Stimulated activated CD8-positive, alpha-beta memory T cell treated with anti-CD3 and anti-CD28 coated beads, Interleukin-15, amount 100 ng/mL, for 48 hours (primary cell): ENCODE results near the gene OGFOD3.

Experiments
- DNase-seq, 2 donors: peaks; one replicate each; pipeline ENCODE4 v3.0.0-alpha.2; 2020; ENCODE audit warnings: low read depth in 2 of 2

The OGFOD3 gene

DNA sequence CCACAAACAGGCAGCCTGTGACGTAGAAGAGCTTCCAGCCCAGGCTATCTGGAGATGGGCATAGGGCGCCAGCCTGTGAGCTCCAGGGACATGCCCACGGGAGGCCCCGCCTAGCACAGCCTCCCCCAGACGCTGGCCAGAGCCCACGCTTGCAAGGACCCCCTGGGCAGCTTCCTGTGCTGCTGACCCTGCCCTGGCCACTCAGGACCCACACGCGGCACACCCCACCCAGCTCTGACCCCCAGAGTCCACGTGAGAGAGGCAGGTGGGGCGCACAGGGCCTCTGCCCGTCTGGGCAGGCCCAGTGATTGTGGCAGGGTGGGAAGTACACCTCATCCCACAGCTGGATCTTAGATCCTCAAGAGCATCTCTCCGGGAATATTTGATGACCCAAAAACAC is 28.3 kb upstream of the OGFOD3 start:
- no peak for DNase-seq

- DNase-seq = no peak
Observed at GRCh38 chr17:82446124-82446523, 27.7 kb upstream of the OGFOD3 start.

- peak in 1 of 2 donors; percentile 38 for DNase-seq
Observed at GRCh38 chr17:82445542-82445941, 27.2 kb upstream of the OGFOD3 start.

DNA sequence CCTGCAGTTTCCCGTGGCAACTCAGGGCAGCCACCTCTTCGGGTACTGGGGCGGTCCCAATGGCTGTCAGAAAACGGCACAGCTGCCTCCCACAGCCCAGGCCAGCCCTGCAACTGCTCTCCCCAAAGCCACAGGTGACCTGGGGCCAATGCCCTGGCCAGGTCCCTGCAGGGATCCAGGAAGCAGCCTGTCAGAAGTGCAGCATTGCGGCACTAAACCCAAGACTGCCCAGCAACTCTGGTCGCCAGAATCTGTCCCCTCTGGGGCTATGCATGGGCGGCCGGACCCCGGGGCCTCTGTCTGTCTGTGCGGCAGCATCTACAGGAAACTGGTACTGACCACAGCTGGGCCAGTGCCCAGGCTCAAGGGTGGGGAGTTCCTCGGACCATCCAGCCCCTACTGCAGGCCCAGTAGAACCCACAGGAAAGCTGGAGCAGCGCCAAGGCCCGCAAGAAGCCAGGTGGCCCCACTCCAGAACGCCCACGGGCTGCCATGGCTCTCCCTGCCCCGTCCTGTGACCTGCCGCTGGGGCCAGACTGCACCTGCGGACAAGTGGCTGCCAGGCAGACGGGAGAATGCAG is 26.6 kb upstream of the OGFOD3 start:
- DNase-seq = no peak

- no peak for DNase-seq
Observed at GRCh38 chr17:82444284-82444893, 26.0 kb upstream of the OGFOD3 start.

- no peak for DNase-seq
Observed at GRCh38 chr17:82443465-82444283, 25.3 kb upstream of the OGFOD3 start.

DNA sequence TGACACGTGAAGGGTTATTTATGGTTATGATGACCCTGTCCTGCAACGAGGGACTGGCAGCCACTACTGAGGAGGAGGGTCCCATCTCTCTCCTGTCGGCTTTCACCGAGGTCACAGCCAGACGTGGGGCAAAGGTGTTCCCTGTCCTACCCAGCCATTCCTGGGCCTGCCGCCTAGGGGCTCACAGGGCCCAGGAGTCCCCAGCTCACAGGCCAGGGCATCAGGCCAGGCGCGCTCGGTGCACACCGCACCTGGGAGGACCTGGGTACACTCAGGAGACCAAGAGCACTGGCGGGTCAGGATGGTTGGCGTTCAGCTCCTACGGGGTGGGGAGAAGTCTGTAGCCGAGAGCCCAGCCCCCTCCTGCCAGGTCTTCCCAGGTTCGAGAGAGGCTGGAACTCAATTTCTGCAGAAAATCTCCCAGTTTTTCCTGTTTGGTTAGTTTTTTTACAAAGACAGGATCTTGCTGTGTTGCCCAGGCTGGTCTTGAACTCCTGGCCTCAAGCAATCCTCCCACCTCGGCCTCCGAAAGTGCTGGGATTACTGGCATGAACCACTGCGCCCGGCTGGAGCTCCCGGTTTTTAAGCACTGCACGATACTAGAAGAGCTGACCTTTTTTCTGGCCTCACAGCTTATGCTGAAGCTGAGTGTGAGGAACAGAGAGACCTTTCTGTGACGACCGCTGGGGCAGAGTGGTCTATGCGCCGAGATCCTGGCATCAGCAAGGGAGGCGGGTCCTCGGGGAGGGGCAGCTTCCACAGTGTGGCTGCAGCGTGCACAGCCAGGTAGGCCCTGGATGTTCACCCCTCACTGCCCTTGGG is 24.5 kb upstream of the OGFOD3 start:
- no peak for DNase-seq

DNA sequence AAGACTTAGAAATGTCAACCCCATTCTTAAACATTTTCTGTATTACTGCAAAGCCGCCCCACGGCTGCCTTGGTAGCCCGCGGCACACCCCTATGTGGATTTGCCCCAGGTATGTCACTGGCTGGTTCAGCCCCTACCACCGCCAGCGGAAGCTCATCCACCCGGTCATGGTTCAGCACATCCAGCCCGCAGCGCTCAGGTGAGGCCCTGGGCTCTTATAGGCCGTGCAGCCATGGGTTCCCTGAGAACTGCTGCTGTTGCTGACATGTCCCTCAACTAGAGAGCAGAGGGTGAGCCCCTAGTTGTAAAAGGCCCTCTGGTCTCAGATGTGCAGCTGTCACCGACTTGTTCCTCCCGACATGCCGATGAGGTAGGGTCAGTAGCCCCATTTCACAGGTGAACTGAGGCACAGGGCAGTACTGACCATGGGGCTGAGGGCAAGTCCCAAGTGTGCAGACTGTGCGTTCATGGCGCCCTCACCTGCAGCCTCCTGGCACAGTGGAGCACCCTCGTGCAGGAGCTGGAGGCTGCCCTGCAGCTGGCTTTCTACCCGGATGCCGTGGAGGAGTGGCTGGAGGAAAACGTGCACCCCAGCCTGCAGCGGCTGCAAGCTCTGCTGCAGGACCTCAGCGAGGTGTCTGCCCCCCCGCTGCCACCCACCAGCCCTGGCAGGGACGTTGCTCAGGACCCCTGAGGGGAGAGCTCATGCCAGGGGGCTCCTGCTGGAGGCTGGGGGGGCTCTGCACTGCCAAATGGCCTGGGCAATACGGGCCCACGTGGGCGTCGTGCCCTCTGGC is 23.5 kb upstream of the OGFOD3 start:
- no peak for DNase-seq

DNA sequence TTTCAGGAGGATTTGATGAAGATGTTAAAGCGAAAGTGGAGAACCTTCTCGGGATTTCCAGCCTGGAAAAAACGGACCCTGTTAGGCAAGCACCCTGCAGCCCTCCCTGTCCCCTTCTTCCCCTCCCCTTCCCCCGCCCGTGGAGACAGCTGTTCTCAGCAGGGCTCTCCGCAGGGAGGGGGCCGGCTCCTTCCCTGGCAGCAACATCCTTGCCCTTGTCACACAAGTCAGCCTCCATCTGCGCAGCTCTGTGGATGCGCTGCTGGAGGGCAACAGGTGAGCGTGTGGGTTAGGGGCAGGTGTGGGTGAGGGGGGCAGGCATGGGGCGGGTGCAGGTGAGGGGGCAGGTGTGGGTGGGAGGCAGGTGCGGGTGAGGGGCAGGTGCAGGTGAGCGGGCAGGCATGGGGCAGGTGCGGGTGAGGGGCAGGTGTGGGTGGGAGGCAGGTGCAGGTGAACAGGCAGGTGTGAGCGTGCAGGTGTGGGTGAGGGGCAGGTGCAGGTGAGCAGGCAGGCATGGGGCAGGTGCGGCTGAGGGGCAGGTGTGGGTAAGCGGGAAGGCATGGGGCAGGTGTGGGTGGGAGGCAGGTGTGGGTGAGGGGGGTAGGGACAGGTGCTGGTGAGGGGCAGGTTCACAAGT is 22.7 kb upstream of the OGFOD3 start:
- DNase-seq = no peak

GRCh38 chr17:82440469-82440981 is 22.1 kb upstream of the OGFOD3 start:
- DNase-seq = no peak

GRCh38 chr17:82439829-82440365 is 21.5 kb upstream of the OGFOD3 start:
- no peak for DNase-seq

DNA sequence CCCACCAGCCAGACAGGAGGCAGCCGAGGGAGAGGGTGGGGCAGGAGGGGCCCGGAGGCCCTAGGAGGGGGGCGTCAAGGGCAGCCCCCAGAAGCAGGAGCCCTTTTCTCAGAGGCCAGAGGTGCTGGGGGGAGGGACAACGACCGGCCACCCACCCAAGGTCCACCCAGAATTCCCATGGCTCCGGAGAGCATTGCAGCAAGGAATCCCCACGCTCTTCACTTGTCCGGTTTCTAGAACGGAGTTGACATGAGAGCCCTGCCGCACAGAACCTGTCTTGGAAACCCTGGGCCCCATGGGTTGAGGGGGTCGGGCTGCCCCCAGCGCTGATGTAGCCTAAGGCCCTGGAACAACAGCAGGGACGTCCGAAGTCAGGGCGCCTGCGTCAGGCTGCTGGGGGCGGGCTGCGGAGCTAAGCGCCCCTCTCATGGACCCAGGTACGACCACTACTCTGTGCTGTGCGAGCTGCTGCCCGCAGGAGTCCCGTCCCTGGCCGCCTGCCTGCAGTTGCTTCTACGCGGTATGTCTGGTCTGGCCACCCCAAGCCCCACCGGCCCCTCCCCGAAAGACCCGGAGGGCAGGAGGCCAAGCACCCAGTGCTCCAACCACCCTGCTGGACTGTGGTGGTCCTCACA is 20.9 kb upstream of the OGFOD3 start:
- DNase-seq = no peak

DNA sequence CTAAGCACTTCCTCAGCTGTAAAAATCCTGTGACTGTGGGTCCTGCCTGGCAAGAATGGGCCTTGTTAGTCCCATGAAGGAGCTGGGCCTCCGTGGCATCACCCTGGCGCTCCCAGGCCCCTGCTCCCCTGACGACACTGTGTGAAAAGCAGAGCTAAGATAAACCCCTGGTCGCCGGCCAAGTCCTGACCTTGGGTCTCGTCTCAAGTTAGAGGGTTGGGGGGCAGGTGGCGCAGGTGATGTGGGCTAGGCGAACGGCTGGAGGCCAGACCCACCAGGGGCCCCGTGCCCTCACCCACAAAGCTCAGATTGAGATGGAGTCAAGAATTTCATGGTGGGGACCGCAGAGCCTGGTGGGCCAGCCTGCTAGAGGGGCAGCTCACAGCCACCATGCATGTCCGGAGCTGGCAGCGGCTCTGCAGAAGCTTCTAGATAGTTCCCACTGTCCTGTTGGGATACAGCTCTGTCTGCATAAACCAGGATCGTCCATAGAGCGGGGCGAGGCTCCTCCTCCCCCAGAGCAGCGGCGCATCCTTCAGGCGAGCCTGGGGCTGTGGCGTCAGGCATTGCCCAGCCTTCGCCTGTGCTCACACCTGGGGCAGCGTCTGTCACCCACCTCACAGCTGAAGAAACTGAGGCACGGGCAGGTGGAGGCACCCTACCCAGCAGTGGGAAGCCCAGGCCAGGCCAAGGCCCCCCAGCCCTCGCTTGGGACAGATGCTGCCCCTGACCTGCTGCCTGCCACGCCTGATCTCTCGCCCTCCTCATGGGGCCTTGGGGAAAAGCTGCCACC is 20.2 kb upstream of the OGFOD3 start:
- DNase-seq = no peak

DNA sequence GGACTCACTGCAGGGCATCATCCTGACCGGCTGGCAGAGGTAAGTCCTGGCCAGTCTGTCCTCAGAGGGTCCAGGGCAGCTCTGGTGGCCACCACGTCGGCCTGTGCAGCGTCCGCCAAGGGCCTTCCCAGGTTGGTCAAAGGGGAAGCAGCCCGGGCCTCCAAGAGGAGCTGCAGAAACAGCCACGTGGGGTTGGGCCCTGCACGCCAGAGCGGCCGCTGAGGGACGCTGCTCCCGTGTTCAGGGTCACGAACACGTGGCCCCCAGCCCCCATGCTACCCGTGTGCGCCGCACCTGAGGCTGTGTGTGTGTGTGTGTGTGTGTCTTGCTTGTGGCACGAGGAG is 18.9 kb upstream of the OGFOD3 start:
- no peak for DNase-seq

GRCh38 chr17:82436601-82437324 is 18.4 kb upstream of the OGFOD3 start:
- no peak for DNase-seq

DNA sequence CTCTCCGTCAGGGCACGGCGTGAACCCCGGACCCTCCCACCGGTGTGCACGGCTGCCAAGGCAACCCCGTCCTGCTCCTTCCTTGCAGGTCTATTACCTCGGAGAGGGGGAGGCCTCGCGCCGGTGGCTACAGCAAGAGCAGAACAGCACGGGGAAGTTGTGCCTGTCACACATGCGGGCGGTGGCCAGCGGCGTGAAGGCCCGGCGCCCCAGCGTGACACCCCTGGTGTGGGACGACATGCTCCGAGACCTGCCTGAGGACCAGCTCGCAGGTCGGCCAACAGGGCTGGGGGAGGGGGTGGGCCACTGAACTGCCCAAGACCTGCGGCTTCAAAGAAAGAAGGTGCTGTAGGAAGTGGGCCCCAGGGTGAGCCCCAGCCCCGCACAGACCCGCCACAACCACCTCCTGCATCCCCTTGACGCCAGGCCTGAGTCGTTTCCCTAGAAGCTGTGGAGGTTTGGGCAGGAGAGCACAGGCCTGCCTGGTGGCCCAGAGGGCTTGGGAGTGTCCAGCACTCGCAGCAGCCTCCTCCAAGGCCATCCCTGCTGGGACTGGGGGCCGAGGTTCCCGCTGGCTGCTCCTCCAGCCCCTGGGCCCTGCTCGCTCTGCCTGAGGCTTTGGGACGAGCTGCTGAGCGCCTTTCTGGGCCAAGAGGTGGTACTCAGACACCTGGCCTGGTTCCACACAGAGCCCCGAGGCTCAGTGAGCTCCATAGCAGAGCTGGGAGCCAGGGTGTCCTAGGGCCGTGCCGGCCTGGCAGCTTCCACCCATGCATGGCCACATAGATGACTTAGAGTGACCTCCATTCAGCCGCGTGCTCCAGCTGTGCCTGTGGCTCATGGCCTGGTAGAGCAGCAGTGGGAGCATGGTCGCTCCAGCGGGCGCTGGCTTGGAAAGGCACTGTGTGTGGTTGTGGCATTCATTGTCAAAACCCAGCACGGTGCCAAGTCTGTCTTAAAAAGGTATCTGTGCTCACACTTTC is 17.5 kb upstream of the OGFOD3 start:
- DNase-seq = no peak

- no peak for DNase-seq
Observed at GRCh38 chr17:82435103-82435502, 16.7 kb upstream of the OGFOD3 start.
